HG03196 (cell line): ENCODE measurements around the gene PHOSPHO2.

ENCODE experiments used
- ATAC-seq: cut with Tn5 transposase; IDR thresholded peaks from one replicate; pipeline ENCODE4 v1.9.1; 2021; ENCODE audit not compliant: unreplicated experiment

Gene PHOSPHO2

GRCh38 chr2:169694113-169694893 lies at the start of gene PHOSPHO2, which contains the start of gene CFAP210:
Gene PHOSPHO2 (plus strand): TSS chr2:169694469. CDS start chr2:169700972, 6,503 bp downstream.
Gene CFAP210 (minus strand): TSS chr2:169694405. CDS start chr2:169694327, 78 bp downstream.
- peak; percentile 99 for ATAC-seq

DNA sequence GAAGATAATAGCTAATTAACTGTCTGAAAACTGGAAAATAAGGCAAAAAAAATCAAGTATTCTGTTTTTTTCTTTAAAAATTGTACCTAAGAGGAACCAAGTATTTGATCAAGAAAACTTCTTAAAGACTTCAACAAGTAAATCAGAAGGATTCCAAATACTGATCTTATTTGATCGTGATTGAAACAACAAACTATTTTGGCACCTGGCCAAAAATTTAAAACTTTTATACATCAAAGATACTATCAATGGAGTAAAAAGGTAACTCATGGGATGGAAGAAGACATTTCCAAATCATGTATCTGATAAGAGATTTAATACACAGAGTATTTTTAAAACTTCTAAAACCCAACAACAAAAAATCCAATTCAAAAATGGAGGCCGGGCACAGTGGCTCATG lies 46.8 kb upstream of the PHOSPHO2 start:
- no peak for ATAC-seq

- no peak for ATAC-seq
These were observed 45.0 kb upstream of the PHOSPHO2 start for GRCh38 chr2:169649278-169649677.

DNA sequence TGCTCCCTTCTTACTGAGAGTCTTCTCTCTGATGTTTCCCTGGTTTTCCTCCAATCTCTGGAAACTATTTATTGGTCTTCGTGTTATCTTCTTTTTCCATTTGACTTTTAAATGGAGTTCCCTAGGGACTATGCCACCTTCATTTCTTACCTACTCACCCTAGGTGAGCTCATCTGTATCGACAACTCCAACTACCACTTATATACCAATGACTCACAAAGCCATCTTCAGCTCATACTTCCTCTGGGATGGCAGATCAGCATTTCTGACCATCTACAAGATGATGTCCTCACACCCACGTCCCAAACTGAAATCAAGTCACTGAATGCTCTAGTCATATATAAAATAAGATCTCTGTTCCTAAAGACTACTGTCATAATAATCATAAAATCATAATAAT lies 40.6 kb upstream of the PHOSPHO2 start:
- no peak for ATAC-seq

GRCh38 chr2:169656164-169656563 lies 38.1 kb upstream of the PHOSPHO2 start:
- no peak for ATAC-seq

GRCh38 chr2:169658877-169659276 lies 35.4 kb upstream of the PHOSPHO2 start:
- no peak for ATAC-seq

DNA sequence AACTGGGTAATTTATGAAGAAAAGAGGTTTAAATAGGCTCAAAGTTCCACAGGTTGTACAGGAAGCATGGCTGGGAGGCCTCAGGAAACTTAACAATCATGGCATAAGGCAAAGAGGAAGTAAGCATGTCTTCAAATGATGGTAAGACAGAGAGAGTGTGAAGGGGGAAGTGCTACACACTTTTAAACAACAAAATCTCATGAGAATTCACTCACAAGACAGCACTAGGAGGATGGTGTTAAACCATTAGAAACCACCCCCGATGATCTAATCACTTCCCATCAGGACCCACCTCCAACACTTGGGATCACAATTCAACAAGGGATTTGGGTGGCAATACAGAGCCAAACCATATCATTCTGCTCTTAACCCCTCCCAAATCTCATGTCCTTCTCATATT lies 34.9 kb upstream of the PHOSPHO2 start:
- ATAC-seq: no peak

GRCh38 chr2:169661265-169661664 lies 33.0 kb upstream of the PHOSPHO2 start:
- no peak for ATAC-seq

GRCh38 chr2:169662744-169663143 lies 31.5 kb upstream of the PHOSPHO2 start:
- ATAC-seq: no peak

GRCh38 chr2:169663247-169663646 lies 31.0 kb upstream of the PHOSPHO2 start:
- no peak for ATAC-seq

DNA sequence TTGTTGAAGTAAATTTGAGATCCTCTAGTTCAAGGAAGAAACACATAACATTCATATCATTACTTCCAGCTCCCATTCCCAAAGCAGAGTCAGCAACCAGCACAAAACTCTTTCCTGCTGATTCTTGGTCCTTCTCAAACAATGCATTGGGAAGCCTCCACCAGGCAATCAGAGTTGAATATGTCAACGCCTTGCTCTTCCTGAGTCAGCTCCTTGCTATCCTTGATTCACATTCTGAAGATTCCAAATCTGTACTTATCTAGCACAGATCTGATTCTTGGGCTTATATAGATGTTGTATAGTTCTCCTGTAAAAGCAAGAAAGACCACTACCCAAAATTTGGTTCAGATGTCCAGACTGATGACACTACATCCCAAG lies 29.7 kb upstream of the PHOSPHO2 start:
- ATAC-seq: no peak

GRCh38 chr2:169664978-169665930 lies 29.0 kb upstream of the PHOSPHO2 start:
- ATAC-seq: no peak

DNA sequence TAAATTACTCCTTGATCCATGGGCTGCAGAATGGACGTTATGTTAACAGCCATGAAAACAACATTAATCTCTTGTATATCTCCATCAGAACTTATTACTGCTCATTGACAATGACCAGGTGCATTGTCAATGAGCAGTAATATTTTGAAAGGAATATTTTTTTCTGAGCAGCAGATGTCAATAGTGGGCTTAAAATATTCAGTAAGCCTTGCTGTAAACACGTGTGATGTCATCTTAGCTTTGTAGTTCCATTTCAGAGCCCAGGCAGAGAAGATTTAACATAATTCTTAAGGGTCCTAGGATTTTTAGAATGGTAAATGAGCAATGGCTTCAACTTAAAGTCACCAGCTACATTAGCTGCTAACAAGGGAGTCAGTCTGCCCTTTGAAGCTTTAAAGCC lies 26.7 kb upstream of the PHOSPHO2 start:
- ATAC-seq: no peak

DNA sequence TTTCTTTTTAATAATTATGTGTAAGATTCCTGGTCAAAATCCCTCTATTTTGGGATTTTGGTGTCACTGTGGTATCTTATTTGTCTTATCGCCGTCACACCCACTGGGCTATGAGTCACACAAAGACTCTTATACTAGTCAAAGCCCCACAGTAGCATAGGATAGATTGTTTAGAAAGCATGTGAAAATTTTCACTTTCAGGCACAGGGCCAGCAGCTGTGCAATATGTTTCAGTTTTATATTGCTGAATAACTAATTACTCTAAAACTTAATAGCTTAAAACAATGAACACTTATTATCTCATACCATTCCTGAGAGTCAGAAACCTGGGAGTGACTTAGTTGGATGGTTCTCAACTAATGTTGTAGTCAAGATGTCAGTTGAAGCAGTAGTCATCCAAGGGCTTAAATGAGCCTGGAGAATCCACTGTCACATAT lies 24.0 kb upstream of the PHOSPHO2 start:
- ATAC-seq: peak; percentile 58

GRCh38 chr2:169670937-169671336 lies 23.3 kb upstream of the PHOSPHO2 start:
- ATAC-seq: no peak

DNA sequence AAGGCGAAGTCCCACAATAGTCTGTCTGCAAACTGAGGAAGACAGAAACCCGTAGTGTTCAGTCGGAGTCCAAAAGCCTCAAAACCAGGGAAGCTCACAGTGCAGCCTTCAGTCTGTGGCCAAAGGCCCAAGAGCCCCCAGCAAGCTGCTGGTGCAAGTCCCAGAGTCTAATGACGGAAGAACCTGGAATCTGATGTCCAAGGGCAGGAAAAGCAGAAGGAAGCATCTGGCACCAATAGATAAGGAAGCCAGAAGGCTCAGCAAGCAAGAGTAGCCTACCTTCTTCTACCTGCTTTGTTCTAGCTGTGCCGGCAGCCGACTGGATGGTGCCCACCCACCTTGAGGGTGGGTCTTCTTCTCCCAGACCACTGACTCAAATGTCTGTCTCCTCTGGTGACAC lies 21.9 kb upstream of the PHOSPHO2 start:
- no peak for ATAC-seq

- ATAC-seq: no peak
These were observed 21.2 kb upstream of the PHOSPHO2 start for GRCh38 chr2:169673106-169673505.

DNA sequence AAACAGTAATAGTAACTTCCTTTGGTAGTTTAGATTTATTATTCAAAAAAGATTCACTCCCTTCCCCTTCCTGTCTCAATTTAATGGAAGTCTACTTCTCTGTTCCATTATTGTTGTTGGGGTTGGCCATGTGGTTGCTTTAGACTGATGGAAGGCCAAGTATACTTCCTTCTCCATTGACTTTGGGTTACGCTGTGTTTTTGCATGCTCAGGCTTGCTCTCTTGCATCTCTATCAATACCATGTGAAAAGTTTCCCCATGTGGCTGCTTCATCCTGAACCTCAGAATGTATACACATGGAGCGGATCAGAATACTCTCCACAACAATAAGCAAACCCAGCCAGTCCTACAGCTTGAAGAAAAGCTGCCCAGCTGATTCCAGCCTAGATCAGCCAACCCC lies 20.3 kb upstream of the PHOSPHO2 start:
- no peak for ATAC-seq

DNA sequence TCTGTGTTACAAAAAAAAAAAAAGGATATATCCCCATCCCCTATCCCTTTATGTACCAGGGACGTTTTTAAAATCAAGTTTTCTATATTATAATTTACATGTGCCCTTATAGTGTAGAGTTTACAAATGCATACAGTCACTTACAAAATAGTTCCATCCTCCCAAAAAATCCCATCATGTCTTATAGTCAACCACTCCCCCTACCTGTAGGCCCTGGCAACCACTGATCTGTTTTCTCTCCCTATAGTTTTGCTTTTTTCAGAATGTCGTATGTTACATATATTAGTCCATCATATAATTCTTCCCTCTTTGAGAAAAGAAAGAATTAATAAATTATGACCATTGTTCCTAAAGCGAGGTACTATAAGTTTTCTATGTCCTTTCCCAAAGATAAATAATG lies 17.9 kb upstream of the PHOSPHO2 start:
- no peak for ATAC-seq

GRCh38 chr2:169676850-169677249 lies 17.4 kb upstream of the PHOSPHO2 start:
- no peak for ATAC-seq

DNA sequence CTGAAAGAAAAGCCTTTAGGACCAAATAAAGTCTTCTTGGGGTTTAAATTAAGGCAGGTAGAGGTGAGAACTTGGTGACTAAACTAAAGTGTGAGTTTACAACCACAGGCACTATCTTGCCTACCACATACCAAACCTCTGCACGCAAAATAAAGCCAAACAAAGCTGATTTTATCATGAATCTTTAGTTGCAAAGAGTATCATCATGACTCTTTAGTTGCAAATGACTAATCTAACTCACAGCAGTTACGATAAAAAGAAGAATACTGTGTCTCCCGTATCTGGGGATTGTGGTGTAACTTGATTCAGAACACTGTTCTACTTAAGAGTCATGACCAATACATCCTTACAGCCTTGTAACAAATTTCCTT lies 11.2 kb upstream of the PHOSPHO2 start:
- ATAC-seq: no peak
